HG02610 (cell line): ENCODE data around the gene ZNF793.

ENCODE experiments used
- ATAC-seq: cut with Tn5 transposase; IDR thresholded peaks from one replicate; pipeline ENCODE4 v1.9.1; 2021; ENCODE audit warnings: mild to moderate bottlenecking, moderate library complexity; ENCODE audit not compliant: unreplicated experiment

Gene ZNF793

DNA sequence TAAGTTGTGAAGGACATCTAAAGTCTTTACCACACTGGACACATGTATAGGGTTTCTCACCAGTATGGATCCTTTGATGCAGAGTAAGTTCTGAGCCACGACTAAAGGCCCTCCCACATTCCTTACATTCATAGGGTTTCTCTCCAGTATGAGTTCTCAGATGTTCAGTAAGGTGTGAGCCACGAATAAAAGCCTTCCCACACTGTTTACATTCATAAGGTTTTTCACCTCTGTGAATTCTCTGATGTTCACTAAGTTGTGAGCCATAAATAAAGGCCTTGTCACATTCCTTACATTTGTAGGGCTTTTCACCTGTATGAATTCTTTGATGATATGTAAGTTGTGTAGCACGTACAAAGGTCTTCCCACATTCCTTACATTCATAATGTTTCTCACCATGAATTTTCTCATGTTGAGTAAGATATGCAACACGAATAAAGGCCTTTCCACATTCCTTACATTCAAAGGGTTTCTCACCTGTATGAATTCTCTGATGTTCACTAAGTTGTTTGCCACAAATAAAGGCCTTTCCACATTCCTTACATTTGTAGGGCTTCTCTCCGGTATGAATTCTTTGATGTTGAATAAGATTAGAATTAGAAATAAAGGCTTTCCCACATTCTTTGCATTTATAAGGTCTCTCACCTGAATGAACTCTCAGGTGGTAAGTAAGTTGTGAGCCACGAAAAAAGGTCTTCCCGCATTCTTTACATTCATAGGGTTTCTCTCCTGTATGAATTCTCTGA is 58.1 kb downstream of the ZNF793 start:
- no peak for ATAC-seq

DNA sequence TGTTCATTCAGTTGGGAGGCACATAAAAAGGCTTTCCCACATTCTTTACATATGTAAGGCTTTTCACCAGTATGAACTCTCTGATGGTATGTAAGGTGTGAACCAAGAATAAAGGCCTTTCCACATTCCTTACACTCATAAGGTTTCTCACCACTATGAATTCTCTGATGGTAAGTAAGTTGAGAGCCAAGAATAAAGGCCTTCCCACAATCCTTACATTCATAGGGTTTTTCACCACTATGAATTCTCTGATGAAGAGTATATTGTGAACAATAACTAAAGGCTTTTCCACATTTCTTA is 58.6 kb downstream of the ZNF793 start:
- ATAC-seq = no peak

DNA sequence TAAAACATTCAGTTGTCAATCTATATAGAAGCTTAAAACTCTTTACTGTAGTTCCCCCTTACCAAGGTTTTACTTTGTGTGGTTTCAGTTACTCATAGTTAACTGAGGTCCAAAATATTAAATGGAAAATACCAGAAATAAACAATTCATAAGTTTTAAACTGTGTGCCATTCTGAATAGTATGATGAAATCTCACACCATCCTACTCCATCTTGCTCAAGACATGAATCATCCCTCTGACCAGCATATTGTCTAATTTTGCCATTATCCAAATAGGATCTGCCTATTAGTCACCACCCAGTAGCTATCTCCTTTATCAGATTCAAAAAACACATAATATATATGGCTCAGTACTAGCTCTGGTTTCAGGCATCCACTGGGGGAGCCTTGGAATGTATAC is 65.5 kb downstream of the ZNF793 start:
- no peak for ATAC-seq

DNA sequence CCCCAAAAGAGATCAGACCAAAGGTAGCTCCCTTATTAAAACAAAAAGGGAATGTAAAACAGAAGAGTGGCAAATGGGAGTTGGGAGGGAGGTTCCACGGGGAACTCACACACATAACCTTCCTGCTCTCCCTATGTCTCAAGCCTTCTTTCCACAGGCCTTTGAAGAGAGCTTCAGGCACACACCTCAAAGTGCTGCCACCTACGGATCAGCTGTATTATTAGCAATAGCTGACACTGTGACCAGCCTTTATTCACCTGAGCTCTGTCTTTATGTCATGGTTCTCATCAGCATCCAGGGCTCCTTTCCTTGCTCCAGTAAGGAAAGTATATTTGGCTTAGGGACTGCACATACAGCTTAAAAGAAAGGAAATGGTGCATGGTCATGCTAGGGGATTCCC is 76.6 kb downstream of the ZNF793 start:
- ATAC-seq = no peak
